ENCODE results near the gene DUS1L. TPM values are rescaled to one million over a fixed set of nuclear protein-coding genes. Genes with fewer than 3 reads are reported as not detected.

The DUS1L gene
- polyA plus RNA-seq, 1 donor (not counting 4 experiments of a cell fraction or from before 2014, with no cell fraction given) = 49.1 TPM

DNA sequence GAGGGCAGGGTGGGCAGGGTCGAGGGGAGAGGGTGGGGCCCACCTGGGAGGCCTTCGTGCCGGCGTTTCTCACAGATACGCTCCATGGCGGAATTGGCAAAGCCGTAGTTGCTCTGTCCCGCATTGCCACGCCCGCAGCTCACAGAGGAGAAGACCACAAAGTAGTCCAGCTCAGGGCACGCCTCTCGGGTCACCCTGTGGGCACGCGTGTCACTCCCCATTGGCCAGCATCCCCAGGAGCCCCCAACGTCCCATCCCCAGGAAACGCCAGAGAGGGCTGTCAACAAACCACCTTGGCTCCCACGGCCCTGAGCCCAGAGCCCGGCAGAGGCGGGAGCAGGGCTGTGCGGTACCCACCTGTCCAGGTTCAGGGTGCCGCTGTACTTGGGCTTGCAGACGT, 16.4 kb upstream of the DUS1L start:
- Histone ChIP-seq H3K4me2 (ENCODE audit: control insufficient read depth, extremely low read depth, insufficient read depth, low read depth, low read length) (no peak overlapping the region), H2AFZ (ENCODE audit: control insufficient read depth, low read length) (no peak overlapping the region), H3K4me3 (ENCODE audit: control insufficient read depth in 2 of 3, extremely low read depth in 1 of 3, insufficient read depth in 2 of 3, low read depth in 1 of 3, low read length in 3 of 3) (no peak overlapping the region), H3K4me1 (ENCODE audit: control insufficient read depth, extremely low read depth, insufficient read depth, low read length) (no peaks in the 10 kb centered on the region), H3K27me3 (ENCODE audit: control insufficient read depth, extremely low read depth, insufficient read depth, low read length) (no peaks in the 10 kb centered on the region), H3K9ac (ENCODE audit: control insufficient read depth, extremely low read depth, insufficient read depth, low read length) (no peak overlapping the region), H3K27ac (ENCODE audit: control insufficient read depth, insufficient read depth, low read length) (no peak overlapping the region), H4K20me1 (ENCODE audit: control insufficient read depth, extremely low read depth, insufficient read depth, low read length) (peaks cover 24% of the 10 kb centered on the region), H3K36me3 (ENCODE audit: control insufficient read depth in 2 of 2, extremely low read depth in 1 of 2, insufficient read depth in 2 of 2, low read length in 2 of 2) (peaks cover 60 to 62% of the 10 kb centered on the region in 2 experiments), H3K9me1 (ENCODE audit: control insufficient read depth, extremely low read depth, insufficient read depth, low read length) (no peaks in the 10 kb centered on the region), H3K79me2 (ENCODE audit: control insufficient read depth, insufficient read depth, low read length) (peaks cover 10% of the 10 kb centered on the region), H3K9me3 (ENCODE audit: control insufficient read depth, low read depth, low read length) (no peaks in the 10 kb centered on the region)
- FAIRE-seq (no peak), DNase-seq (ENCODE audit: low read depth, low spot score) (no peak)
- dilution Hi-C loops (cut with MboI; ENCODE audit: extremely low pct_ligation_motif_present, low sequenced_read_pairs) = no loop called here
- no peak for TF ChIP-seq EZH2 (IDR thresholded peaks at IDR 0.05; ENCODE audit: low read length)
- TF ChIP-seq, protein P1, sequence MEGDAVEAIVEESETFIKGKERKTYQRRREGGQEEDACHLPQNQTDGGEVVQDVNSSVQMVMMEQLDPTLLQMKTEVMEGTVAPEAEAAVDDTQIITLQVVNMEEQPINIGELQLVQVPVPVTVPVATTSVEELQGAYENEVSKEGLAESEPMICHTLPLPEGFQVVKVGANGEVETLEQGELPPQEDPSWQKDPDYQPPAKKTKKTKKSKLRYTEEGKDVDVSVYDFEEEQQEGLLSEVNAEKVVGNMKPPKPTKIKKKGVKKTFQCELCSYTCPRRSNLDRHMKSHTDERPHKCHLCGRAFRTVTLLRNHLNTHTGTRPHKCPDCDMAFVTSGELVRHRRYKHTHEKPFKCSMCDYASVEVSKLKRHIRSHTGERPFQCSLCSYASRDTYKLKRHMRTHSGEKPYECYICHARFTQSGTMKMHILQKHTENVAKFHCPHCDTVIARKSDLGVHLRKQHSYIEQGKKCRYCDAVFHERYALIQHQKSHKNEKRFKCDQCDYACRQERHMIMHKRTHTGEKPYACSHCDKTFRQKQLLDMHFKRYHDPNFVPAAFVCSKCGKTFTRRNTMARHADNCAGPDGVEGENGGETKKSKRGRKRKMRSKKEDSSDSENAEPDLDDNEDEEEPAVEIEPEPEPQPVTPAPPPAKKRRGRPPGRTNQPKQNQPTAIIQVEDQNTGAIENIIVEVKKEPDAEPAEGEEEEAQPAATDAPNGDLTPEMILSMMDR (optimal IDR thresholded peaks at IDR 0.05 in 1 of 3, IDR thresholded peaks at IDR 0.05 in 1 of 3, conservative IDR thresholded peaks at IDR 0.05 in 1 of 3; ENCODE audit: extremely low read depth in 1 of 3, insufficient read depth in 2 of 3, low read length in 3 of 3) = no peak

- Histone ChIP-seq H3K27ac (ENCODE audit: control insufficient read depth, insufficient read depth, low read length) (no peak overlapping the region), H3K9me3 (ENCODE audit: control insufficient read depth, low read depth, low read length) (no peaks in the 10 kb centered on the region), H3K9me1 (ENCODE audit: control insufficient read depth, extremely low read depth, insufficient read depth, low read length) (no peaks in the 10 kb centered on the region), H4K20me1 (ENCODE audit: control insufficient read depth, extremely low read depth, insufficient read depth, low read length) (peaks cover 24% of the 10 kb centered on the region), H3K4me1 (ENCODE audit: control insufficient read depth, extremely low read depth, insufficient read depth, low read length) (no peaks in the 10 kb centered on the region), H2AFZ (ENCODE audit: control insufficient read depth, low read length) (no peak overlapping the region), H3K4me3 (ENCODE audit: control insufficient read depth in 2 of 3, extremely low read depth in 1 of 3, insufficient read depth in 2 of 3, low read depth in 1 of 3, low read length in 3 of 3) (no peak overlapping the region), H3K27me3 (ENCODE audit: control insufficient read depth, extremely low read depth, insufficient read depth, low read length) (no peaks in the 10 kb centered on the region), H3K4me2 (ENCODE audit: control insufficient read depth, extremely low read depth, insufficient read depth, low read depth, low read length) (no peak overlapping the region), H3K9ac (ENCODE audit: control insufficient read depth, extremely low read depth, insufficient read depth, low read length) (no peak overlapping the region), H3K79me2 (ENCODE audit: control insufficient read depth, insufficient read depth, low read length) (peaks cover 10% of the 10 kb centered on the region), H3K36me3 (ENCODE audit: control insufficient read depth in 2 of 2, extremely low read depth in 1 of 2, insufficient read depth in 2 of 2, low read length in 2 of 2) (peaks cover 59 to 60% of the 10 kb centered on the region in 2 experiments)
- DNase-seq (ENCODE audit: low read depth, low spot score) (no peak), FAIRE-seq (no peak)
- TF ChIP-seq EZH2 (IDR thresholded peaks at IDR 0.05; ENCODE audit: low read length) = no peak
- TF ChIP-seq, protein P1 (optimal IDR thresholded peaks at IDR 0.05 in 1 of 3, IDR thresholded peaks at IDR 0.05 in 1 of 3, conservative IDR thresholded peaks at IDR 0.05 in 1 of 3; ENCODE audit: extremely low read depth in 1 of 3, insufficient read depth in 2 of 3, low read length in 3 of 3) = no peak
- dilution Hi-C loops (cut with MboI; ENCODE audit: extremely low pct_ligation_motif_present, low sequenced_read_pairs) = no loop called here
Observed at GRCh38 chr17:82081546-82081945, 15.9 kb upstream of the DUS1L start.

Data from keratinocyte (primary cell).